PFSK-1 (cell line): ENCODE data around the gene WNT5A.

Source experiments
- FOXP2 ChIP-seq: optimal IDR thresholded peaks from 2 replicates; pipeline ENCODE3; 2011; ENCODE audit warnings: borderline replicate concordance, control low read depth, inconsistent platforms; ENCODE audit not compliant: insufficient read depth; ENCODE audit errors: extremely low read length, extremely low read depth
- POLR2AphosphoS5 ChIP-seq: IDR thresholded peaks from 2 replicates; pipeline ENCODE4 v1.6.1; 2012; ENCODE audit warnings: low read depth, mild to moderate bottlenecking, control low read depth, low read length, moderate library complexity
- REST ChIP-seq, 2 experiments: IDR thresholded peaks; 2 replicates each; pipeline versions ENCODE4 v1.6.1 to v1.8.0; 2011 to 2012; ENCODE audit warnings: low read depth in 2 of 2, low read length in 2 of 2, control low read depth in 1 of 2, inconsistent platforms in 1 of 2, mild to moderate bottlenecking in 1 of 2, moderate library complexity in 1 of 2; ENCODE audit not compliant: insufficient read depth in 1 of 2
- SIN3A ChIP-seq: IDR thresholded peaks from 2 replicates; pipeline ENCODE4 v1.6.1; 2012; ENCODE audit warnings: mild to moderate bottlenecking, low read length, moderate library complexity, borderline replicate concordance; ENCODE audit not compliant: insufficient read depth
- TAF1 ChIP-seq: IDR thresholded peaks from 2 replicates; pipeline ENCODE4 v1.6.1; 2012; ENCODE audit warnings: low read length, control low read depth, borderline replicate concordance; ENCODE audit not compliant: insufficient read depth

The WNT5A gene

GRCh38 chr3:55434789-55435188 lies 52.3 kb downstream of the WNT5A start:
- TF ChIP-seq SIN3A (no peak), POLR2AphosphoS5 (no peak), FOXP2 (no peak), REST (IDR thresholded peaks at IDR 0.05; ENCODE audit: insufficient read depth in 1 of 2, low read depth in 2 of 2, low read length in 2 of 2) (no peak), TAF1 (no peak)

GRCh38 chr3:55431041-55431440 lies 56.1 kb downstream of the WNT5A start:
- TF ChIP-seq FOXP2 (no peak), TAF1 (no peak), SIN3A (no peak), POLR2AphosphoS5 (no peak), REST (IDR thresholded peaks at IDR 0.05; ENCODE audit: insufficient read depth in 1 of 2, low read depth in 2 of 2, low read length in 2 of 2) (no peak)

DNA sequence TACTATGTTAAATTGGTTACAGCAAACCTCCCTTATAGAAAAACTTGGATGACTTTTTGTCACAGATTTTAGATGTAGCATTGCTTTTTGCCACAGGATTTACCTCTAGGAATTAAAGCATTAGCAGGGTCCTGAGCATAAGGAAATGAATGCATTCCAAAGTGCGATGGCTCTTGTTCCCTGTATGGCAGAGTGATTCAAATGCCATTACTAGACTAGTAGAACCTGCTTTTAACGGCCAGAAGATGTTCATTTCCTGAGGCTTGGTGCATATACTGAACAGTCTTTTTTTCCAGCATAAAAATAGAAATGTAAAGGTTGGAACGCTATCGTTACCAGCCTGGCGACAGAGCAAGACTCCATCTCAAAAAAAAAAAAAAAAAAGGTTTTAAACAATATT lies 59.4 kb downstream of the WNT5A start:
- no peak for TF ChIP-seq POLR2AphosphoS5

- TF ChIP-seq REST (IDR thresholded peaks at IDR 0.05; ENCODE audit: insufficient read depth in 1 of 2, low read depth in 2 of 2, low read length in 2 of 2), result no peak
- no peak for TF ChIP-seq POLR2AphosphoS5
- no peak for TF ChIP-seq SIN3A
- no peak for TF ChIP-seq FOXP2
- no peak for TF ChIP-seq TAF1
These were observed 60.6 kb downstream of the WNT5A start for GRCh38 chr3:55426486-55426885.

GRCh38 chr3:55423782-55424181 lies 63.3 kb downstream of the WNT5A start:
- TF ChIP-seq POLR2AphosphoS5 (no peak), REST (IDR thresholded peaks at IDR 0.05; ENCODE audit: insufficient read depth in 1 of 2, low read depth in 2 of 2, low read length in 2 of 2) (no peak), SIN3A (no peak), TAF1 (no peak), FOXP2 (no peak)
